ENCODE results near the gene N4BP2L2. TPM values are rescaled to one million over a fixed set of nuclear protein-coding genes. Genes with fewer than 3 reads are reported as not detected.

The N4BP2L2 gene
- total and polyA plus RNA-seq, 2 of the 13 experiments (the other 11 are each of a cell fraction or from before 2014, with no cell fraction given): 58.9 to 81.2 TPM

- no peak for TF ChIP-seq NR1H2 (CRISPR knock-in tag; IDR thresholded peaks at IDR 0.05; ENCODE audit: borderline replicate concordance, low read depth)
- no peak for TF ChIP-seq RFX1 (IDR thresholded peaks at IDR 0.05)
- TF ChIP-seq ZNF589 (CRISPR knock-in tag; conservative IDR thresholded peaks at IDR 0.05): no peak
- no peak for TF ChIP-seq KLF16 (CRISPR knock-in tag; IDR thresholded peaks at IDR 0.05)
- 0 out of 2 replicates have a peak, but pooled peaks have one; percentile 59 for TF ChIP-seq KMT2A (CRISPR knock-in tag; IDR thresholded peaks at IDR 0.05)
- TF ChIP-seq ZNF563 (CRISPR knock-in tag; IDR thresholded peaks at IDR 0.05): peak; percentile 85; the same call in 1 of the 2 replicates
- TF ChIP-seq MTA1 (CRISPR knock-in tag; IDR thresholded peaks at IDR 0.05; ENCODE audit: borderline replicate concordance): peak; percentile 83; the same call in 1 of the 2 replicates
- TF ChIP-seq GTF3A (CRISPR knock-in tag; conservative IDR thresholded peaks at IDR 0.05): no peak
- no peak for TF ChIP-seq BATF2 (CRISPR knock-in tag; IDR thresholded peaks at IDR 0.05)
- no peak for TF ChIP-seq ZBTB14 (CRISPR knock-in tag; IDR thresholded peaks at IDR 0.05)
- no peak for TF ChIP-seq ZNF431 (CRISPR knock-in tag; IDR thresholded peaks at IDR 0.05; ENCODE audit: borderline replicate concordance, low read depth)
- TF ChIP-seq, protein P1, sequence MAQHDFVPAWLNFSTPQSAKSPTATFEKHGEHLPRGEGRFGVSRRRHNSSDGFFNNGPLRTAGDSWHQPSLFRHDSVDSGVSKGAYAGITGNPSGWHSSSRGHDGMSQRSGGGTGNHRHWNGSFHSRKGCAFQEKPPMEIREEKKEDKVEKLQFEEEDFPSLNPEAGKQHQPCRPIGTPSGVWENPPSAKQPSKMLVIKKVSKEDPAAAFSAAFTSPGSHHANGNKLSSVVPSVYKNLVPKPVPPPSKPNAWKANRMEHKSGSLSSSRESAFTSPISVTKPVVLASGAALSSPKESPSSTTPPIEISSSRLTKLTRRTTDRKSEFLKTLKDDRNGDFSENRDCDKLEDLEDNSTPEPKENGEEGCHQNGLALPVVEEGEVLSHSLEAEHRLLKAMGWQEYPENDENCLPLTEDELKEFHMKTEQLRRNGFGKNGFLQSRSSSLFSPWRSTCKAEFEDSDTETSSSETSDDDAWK (CRISPR knock-in tag; IDR thresholded peaks at IDR 0.05): no peak
- TF ChIP-seq HOMEZ (CRISPR knock-in tag; IDR thresholded peaks at IDR 0.05; ENCODE audit: low read depth): no peak; the same call in 1 of the 2 replicates
- TF ChIP-seq, protein P2, sequence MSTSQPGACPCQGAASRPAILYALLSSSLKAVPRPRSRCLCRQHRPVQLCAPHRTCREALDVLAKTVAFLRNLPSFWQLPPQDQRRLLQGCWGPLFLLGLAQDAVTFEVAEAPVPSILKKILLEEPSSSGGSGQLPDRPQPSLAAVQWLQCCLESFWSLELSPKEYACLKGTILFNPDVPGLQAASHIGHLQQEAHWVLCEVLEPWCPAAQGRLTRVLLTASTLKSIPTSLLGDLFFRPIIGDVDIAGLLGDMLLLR (CRISPR knock-in tag; IDR thresholded peaks at IDR 0.05): no peak
- 0 out of 2 replicates have a peak, but pooled peaks have one; percentile 15 for TF ChIP-seq GATAD2A (CRISPR knock-in tag; IDR thresholded peaks at IDR 0.05)
- TF ChIP-seq GZF1 (CRISPR knock-in tag; IDR thresholded peaks at IDR 0.05): 0 out of 2 replicates have a peak, but pooled peaks have one; percentile 36
- peak; percentile 47; the same call in 1 of the 2 replicates for TF ChIP-seq ZNF644 (CRISPR knock-in tag; IDR thresholded peaks at IDR 0.05; ENCODE audit: low read depth)
- no peak for TF ChIP-seq ZBTB49 (CRISPR knock-in tag; IDR thresholded peaks at IDR 0.05; ENCODE audit: borderline replicate concordance)
- no peak for TF ChIP-seq IRF2 (CRISPR knock-in tag; IDR thresholded peaks at IDR 0.05)
- peak; percentile 49; the same call in 1 of the 2 replicates for TF ChIP-seq SRY (CRISPR knock-in tag; IDR thresholded peaks at IDR 0.05)
- TF ChIP-seq ADNP (CRISPR knock-in tag; IDR thresholded peaks at IDR 0.05): 0 out of 2 replicates have a peak, but pooled peaks have one; percentile 22
- TF ChIP-seq ZNF207 (IDR thresholded peaks at IDR 0.05; ENCODE audit: borderline replicate concordance): no peak
Measured at GRCh38 chr13:32454886-32455593, 83.6 kb downstream of the N4BP2L2 start (continued).
